GM23338 (cell line): ENCODE measurements around the gene SETD1A.

ENCODE experiments used
- CREB1 ChIP-seq: fragments of 250-450 bp; sonication (Bioruptor Pico); IDR thresholded peaks from 2 replicates; pipeline ENCODE4 v1.5.0; 2020; ENCODE audit warnings: low read depth, mild to moderate bottlenecking, moderate library complexity
- ETS1 ChIP-seq: IDR thresholded peaks from 2 replicates; pipeline ENCODE4 v1.6.1; 2016; ENCODE audit warnings: antibody characterized with exemption
- EZH2 ChIP-seq: fragments of 200-600 bp; sonication (generic); IDR thresholded peaks from one replicate; pipeline ENCODE4 v1.8.0; 2017; ENCODE audit warnings: antibody characterized with exemption, mild to moderate bottlenecking, low read depth; ENCODE audit not compliant: unreplicated experiment
- EZH2phosphoT487 ChIP-seq: fragments of 200-600 bp; sonication (generic); IDR thresholded peaks from one replicate; pipeline ENCODE4 v1.8.1; 2018; ENCODE audit warnings: antibody characterized with exemption; ENCODE audit not compliant: unreplicated experiment
- JUNB ChIP-seq: IDR thresholded peaks from one replicate; pipeline ENCODE4 v1.6.1; 2016; ENCODE audit warnings: antibody characterized with exemption; ENCODE audit not compliant: unreplicated experiment
- NANOG ChIP-seq: IDR thresholded peaks from 2 replicates; pipeline ENCODE4 v1.6.1; 2016; ENCODE audit warnings: antibody characterized with exemption, borderline replicate concordance
- POLR2AphosphoS5 ChIP-seq: IDR thresholded peaks from 2 replicates; pipeline ENCODE4 v1.6.1; 2016; ENCODE audit warnings: antibody characterized with exemption, low read depth
- REST ChIP-seq: IDR thresholded peaks from one replicate; pipeline ENCODE4 v1.6.1; 2018; ENCODE audit warnings: antibody characterized with exemption; ENCODE audit not compliant: unreplicated experiment
- STAT1 ChIP-seq: IDR thresholded peaks from one replicate; pipeline ENCODE4 v1.6.1; 2016; ENCODE audit warnings: antibody characterized with exemption; ENCODE audit not compliant: unreplicated experiment
- ZNF114 ChIP-seq: fragments of 250-450 bp; sonication (Bioruptor Pico); IDR thresholded peaks from 2 replicates; pipeline ENCODE4 v1.5.0; 2020; ENCODE audit warnings: mild to moderate bottlenecking, moderate library complexity
- ZNF331 ChIP-seq: fragments of 250-450 bp; sonication (Bioruptor Pico); IDR thresholded peaks from 2 replicates; pipeline ENCODE4 v1.5.0; 2020; ENCODE audit warnings: low read depth, mild to moderate bottlenecking, moderate library complexity
- TF ChIP-seq, protein P1 (sequence below), 2 experiments: fragments of 200-600 bp in 1 of 2; sonication (generic) in 1 of 2; conservative IDR thresholded peaks; 2 replicates each; pipeline versions ENCODE4 v1.5.1 to v1.6.1; 2016 to 2017; ENCODE audit warnings: antibody characterized with exemption in 2 of 2, low read depth in 2 of 2, mild to moderate bottlenecking in 2 of 2, moderate library complexity in 1 of 2

- TF ChIP-seq, protein P1, sequence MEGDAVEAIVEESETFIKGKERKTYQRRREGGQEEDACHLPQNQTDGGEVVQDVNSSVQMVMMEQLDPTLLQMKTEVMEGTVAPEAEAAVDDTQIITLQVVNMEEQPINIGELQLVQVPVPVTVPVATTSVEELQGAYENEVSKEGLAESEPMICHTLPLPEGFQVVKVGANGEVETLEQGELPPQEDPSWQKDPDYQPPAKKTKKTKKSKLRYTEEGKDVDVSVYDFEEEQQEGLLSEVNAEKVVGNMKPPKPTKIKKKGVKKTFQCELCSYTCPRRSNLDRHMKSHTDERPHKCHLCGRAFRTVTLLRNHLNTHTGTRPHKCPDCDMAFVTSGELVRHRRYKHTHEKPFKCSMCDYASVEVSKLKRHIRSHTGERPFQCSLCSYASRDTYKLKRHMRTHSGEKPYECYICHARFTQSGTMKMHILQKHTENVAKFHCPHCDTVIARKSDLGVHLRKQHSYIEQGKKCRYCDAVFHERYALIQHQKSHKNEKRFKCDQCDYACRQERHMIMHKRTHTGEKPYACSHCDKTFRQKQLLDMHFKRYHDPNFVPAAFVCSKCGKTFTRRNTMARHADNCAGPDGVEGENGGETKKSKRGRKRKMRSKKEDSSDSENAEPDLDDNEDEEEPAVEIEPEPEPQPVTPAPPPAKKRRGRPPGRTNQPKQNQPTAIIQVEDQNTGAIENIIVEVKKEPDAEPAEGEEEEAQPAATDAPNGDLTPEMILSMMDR (conservative IDR thresholded peaks at IDR 0.05; ENCODE audit: low read depth in 2 of 2), result no peak
- TF ChIP-seq EZH2, result no peak
- no peak for TF ChIP-seq EZH2phosphoT487
- no peak for TF ChIP-seq POLR2AphosphoS5
- TF ChIP-seq ETS1, result no peak
- TF ChIP-seq REST, result no peak
- no peak for TF ChIP-seq JUNB
- no peak for TF ChIP-seq STAT1
- no peak for TF ChIP-seq CREB1 (CRISPR knock-in tag)
- no peak for TF ChIP-seq NANOG
- no peak for TF ChIP-seq ZNF331
- TF ChIP-seq ZNF114, result no peak
Measured at GRCh38 chr16:31031276-31031675, 73.7 kb downstream of the SETD1A start.
